NCI-H128 (cell line): ENCODE results near the gene TSPEAR.
"Not testable (repeated sequence)": the region's sequence is repeated elsewhere in the genome, so short reads cannot be mapped to it uniquely, and the experiment has no call there.

ENCODE experiments used
- DNase-seq: peaks from one replicate; lab custom pipeline; 2025; ENCODE audit not compliant: unreplicated experiment; lab: John Stamatoyannopoulos, UW

TSPEAR gene

GRCh38 chr21:44496564-44497550, 214.5 kb downstream of the TSPEAR start:
- DNase-seq = peak; percentile 33

GRCh38 chr21:44495611-44496563, 215.5 kb downstream of the TSPEAR start:
- no peak for DNase-seq

GRCh38 chr21:44494956-44495355, 216.4 kb downstream of the TSPEAR start:
- DNase-seq = no peak

DNA sequence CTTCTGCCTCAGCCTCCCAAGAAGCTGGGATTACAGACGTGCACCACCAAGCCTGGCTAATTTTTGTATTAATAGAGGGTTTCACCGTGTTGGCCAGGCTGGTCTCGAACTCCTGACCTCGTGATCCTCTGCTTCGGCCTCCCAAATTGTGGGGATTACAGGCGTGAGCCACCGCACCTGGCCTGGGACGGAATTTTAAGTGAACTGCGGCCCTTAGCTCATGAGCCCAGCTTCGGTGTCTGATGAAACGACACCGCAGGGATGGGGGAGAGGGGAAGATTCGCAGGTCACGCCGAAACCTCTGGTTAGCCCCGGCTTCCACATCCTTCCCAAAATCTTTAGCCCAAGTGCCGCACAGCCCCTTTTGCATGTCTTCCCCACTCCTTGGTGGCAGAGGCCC, 217.0 kb downstream of the TSPEAR start:
- DNase-seq = no peak

DNA sequence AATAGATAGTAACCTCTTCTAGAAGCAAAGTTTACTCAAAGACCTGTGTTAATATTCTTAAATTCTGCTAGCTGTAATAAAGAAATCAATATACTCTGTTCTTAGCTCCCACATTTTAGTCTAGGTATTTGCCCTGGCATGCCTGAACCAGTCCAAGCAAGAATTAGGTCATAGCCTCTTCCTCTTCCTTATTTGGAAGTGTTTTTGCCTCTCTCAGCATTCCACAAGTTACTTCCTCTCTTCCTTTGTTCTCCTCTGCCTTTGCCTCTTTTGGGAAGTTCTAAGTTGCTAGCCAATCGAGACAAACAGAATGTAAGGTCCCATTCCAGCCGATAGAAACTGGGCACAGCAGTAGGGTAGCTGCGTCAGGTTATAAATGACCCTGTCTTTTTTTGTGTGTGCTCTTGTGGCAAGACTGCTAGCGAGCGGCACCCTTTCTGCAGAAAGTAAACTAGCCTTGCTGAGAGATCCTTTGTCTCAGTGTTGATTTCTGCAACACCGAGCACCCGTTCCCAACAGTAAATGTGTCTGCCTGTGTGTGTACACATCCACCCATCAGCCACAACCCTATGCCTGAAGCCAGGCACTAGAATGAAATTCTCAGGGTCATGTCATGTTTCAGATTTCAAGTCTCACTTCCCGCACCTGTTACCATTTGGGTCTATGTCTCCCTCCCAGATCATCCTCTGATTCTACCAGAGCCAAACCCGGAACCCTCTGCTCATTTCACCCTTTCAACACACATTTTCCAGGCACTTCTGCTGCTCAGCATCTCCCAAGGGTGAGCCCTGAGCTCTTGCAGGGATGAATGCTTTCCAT, 218.6 kb downstream of the TSPEAR start:
- DNase-seq = no peak

DNA sequence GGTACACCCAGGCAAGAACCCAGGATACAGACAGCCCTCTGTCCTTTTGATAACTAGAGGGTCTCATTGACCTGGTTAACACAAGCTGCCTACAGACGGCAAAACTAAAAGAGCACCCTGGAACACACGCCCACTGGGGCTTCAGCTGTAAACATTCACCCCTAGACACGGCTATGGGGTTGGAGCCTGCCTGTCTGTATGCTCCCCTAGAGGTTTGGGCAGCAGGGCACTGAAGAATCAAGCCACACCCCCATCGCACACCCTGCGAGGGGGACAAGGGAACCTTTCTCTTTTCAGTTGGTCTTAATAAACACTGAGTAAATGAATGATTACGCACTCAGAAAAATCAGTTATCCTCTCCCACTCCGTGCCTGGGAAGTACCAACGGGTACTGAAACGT, 220.6 kb downstream of the TSPEAR start:
- no peak for DNase-seq

DNA sequence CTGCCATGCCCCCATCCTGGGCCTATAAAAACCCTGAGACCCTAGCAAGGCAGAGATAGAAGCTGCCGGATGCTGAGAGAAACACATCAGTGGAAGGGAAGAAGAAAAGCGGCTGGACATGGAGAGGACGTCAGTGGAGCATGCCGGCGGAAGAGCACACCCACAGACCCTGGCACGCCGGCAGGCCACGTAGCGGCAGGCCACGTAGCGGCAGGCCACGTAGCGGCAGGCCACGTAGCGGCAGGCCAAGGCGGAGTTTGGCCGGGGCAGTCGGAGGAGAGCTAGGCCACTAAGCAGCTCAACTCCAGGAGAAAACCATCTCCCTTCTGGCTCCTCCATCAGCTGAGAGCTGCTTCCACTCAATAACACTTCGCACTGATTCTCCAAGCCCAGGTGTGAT, 221.0 kb downstream of the TSPEAR start:
- no peak for DNase-seq

DNA sequence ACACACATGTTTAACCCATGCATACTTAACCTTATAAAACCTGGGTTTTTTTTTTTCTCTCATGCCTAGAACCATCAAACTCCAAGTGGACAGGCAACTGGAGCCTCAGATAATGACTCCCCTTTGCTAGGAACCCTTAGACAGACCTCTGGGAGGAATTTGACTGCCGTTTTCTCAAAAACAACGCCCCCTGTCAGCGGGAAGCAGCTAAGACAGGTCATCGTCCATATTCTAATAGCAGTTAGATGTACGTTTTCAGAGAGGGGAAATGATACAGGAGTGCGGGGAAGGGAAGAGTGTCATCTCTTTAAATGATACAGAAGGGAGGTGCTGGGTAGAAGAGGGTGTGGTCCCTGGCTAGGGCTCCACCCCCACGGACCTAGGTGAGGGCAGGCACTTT, 221.4 kb downstream of the TSPEAR start:
- no peak for DNase-seq

DNA sequence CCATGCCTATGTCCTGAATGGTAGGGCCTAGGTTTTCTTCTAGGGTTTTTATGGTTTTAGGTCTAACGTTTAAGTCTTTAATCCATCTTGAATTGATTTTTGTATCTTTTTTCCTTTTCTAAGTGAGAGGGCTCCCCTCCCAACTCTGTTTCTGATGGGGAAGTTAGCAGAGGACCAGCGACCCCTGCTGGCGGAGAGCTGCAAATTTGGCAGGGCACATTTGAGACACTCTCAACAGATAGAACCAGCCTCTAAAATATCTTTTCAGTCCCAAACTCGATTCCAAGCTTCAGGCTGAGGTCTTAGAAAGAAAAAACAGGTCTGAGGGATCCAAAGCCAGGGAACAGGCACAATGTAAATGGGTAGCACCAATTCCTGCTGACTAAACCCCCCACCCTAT, 223.5 kb downstream of the TSPEAR start:
- no peak for DNase-seq

- no peak for DNase-seq
Measured at GRCh38 chr21:44486302-44486701, 225.1 kb downstream of the TSPEAR start.

- no peak for DNase-seq
Measured at GRCh38 chr21:44485796-44486195, 225.6 kb downstream of the TSPEAR start.

DNA sequence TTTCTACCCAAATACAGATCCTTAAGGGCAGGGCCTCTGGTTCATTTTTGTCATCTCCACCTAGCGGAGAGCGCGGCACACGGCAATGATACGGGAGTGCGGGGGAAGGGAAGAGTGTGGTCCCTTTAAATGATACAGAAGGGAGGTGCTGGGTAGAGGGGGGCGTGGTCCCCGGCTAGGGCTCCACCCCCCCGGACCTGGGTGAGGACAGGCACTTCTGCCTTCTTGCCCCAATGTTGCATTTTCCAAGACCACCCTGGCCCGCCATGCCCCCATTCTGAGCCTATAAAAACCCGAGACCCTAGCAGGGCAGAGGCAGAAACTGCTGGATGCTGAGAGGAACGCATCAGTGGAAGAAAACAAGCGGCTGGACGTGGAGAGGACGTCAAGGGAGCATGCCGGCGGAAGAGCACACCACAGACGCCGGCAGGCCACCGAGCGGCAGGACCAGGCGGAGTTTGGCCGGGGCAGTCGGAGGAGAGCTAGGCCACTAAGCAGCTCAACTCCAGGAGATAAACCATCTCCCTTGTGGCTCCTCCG, 226.0 kb downstream of the TSPEAR start:
- DNase-seq = no peak

GRCh38 chr21:44484498-44485253, 226.7 kb downstream of the TSPEAR start:
- DNase-seq = no peak

DNA sequence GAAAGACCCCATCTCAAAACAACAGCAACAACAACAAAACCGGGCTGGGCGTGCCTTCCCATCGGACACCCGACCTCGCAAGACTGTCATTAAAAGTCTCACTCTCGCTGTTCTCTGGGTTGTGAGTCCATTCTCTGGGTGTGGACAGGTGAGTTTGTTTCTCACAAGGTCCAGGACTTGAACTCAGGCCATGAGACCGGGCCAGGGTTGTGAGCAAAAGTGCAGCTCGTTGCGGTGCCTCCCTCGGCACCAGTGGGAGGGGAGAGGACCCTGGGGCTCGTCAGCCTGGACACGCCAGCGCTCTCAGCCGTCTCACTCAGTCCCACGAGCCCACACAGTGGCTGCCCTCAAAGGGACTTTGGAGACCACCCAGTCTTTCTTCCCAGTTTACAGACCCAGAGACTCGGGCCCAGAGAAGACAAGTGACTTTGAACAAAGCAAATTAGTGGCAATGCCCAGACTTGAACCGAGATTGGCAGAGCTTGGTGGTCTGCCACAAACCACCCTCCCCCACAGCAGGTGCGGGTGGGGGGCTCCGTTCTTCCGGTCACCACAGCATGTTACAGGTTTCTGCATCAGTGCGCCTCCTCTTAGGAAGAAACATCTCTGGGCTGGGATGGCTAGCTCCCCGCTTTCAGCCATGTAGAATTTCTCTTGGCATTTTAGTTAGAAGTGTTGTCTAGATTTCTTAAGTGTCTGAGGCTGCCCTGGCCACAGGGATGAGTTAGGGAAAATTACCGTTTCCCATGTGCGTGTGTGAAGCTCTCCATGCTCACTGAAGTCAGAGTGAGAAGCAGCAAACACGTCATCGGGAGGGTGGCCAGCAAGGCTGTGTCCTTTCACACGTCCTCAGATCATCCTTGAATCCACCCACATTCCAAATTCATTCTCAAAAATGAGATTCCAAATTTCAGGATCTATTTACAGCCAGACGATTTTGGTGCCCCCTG, 227.8 kb downstream of the TSPEAR start:
- DNase-seq = no peak

GRCh38 chr21:44482581-44483287, 228.6 kb downstream of the TSPEAR start:
- DNase-seq = no peak

DNA sequence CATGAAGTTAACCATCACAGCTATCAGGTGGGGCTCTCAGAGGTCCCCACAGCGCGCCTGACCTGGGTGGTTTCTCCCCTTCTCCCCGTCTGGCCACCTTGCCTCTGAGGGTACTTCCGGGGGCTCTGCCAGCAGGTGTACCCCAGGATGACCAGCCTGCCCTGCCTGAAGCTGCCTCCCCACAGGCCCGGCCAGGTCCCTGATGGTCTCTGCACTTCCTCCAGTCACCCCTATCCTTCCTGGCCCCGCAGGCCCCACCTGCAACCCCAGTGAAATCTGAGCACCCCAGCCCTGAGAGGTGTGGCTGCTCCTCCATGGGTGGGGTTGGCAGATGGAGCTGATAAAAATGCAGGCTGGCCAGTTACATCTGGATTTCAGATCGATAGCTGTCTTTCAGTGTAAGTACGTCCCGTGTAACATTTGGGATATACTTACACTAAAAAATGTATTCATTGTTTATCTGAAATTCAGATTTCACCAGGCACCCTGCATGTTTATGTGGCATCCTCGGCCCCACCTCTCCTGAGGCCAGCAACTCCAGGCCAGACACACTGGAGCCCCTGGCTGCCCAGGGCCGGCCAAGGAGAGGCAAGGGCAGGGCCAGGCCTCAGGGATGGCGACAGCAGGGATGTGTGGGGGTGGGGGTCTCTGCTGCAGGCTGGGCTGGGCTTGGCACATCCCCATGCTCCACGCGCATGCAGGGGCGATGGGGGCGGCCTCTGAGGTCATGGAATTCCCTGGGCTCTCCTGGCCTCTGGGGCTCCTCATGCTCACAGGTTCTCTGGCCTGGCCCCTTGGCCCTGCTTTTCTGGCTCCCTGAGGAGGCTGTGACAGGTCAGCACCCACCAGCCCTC, 230.9 kb downstream of the TSPEAR start:
- no peak for DNase-seq

GRCh38 chr21:44479556-44480199, 231.7 kb downstream of the TSPEAR start:
- DNase-seq = not testable (repeated sequence)
